H1 (cell line): ENCODE results near the gene CCNK. TPM values are rescaled to one million over a fixed set of nuclear protein-coding genes. Genes with fewer than 3 reads are reported as not detected.

Experiments
- CTCF ChIA-PET: fragments of 300-600 bp; sonication (Branson Sonifier 250); formaldehyde crosslinking; loops from one replicate; lab custom pipeline; 2021; ENCODE audit not compliant: partially characterized antibody; lab: Charles Lee
- POLR2A ChIA-PET: fragments of 300-600 bp; sonication (Branson Sonifier 250); formaldehyde crosslinking; loops from one replicate; lab custom pipeline; 2021; ENCODE audit warnings: inconsistent platforms; ENCODE audit not compliant: partially characterized antibody; lab: Charles Lee
- DNase-seq, 2 experiments: peaks; one replicate each; pipeline versions ENCODE4 v3.0.0 to v3.0.0-alpha.2; 2010 to 2022; ENCODE audit warnings: low spot score in 2 of 2, low read depth in 1 of 2, mixed read lengths in 1 of 2
- FAIRE-seq: peaks from 2 replicates; lab custom pipeline; 2011; peaks lifted over from hg19 to GRCh38; lab: Jason Lieb, UNC
- H2AFZ ChIP-seq: 2 replicates; pipeline ENCODE4 v1.8.1; 2012; ENCODE audit warnings: low read length, inconsistent platforms
- H2AK5ac ChIP-seq: 2 replicates; pipeline ENCODE4 v1.6.1; 2013; ENCODE audit warnings: low read depth, low read length
- H2BK120ac ChIP-seq: replicated peaks from 2 replicates; pipeline ENCODE3; 2013; ENCODE audit warnings: low read depth, low read length, inconsistent platforms
- H2BK12ac ChIP-seq: 2 replicates; pipeline ENCODE4 v1.6.1; 2013; ENCODE audit warnings: low read depth, low read length
- H2BK15ac ChIP-seq: 2 replicates; pipeline ENCODE4 v1.6.1; 2013; ENCODE audit warnings: low read length
- H2BK20ac ChIP-seq: 2 replicates; pipeline ENCODE4 v1.6.1; 2013; ENCODE audit warnings: low read length
- H2BK5ac ChIP-seq: 2 replicates; pipeline ENCODE4 v1.6.1; 2013; ENCODE audit warnings: low read depth, low read length
- H3K14ac ChIP-seq: 2 replicates; pipeline ENCODE4 v1.6.1; 2013; ENCODE audit warnings: inconsistent platforms; ENCODE audit not compliant: insufficient read length
- H3K18ac ChIP-seq: 2 replicates; pipeline ENCODE4 v1.6.1; 2013; ENCODE audit warnings: low read length; ENCODE audit errors: extremely low read depth
- H3K23ac ChIP-seq: 2 replicates; pipeline ENCODE4 v1.6.1; 2013; ENCODE audit warnings: inconsistent platforms; ENCODE audit not compliant: insufficient read length
- H3K23me2 ChIP-seq: 2 replicates; pipeline ENCODE4 v1.6.1; 2013; ENCODE audit warnings: low read depth, low read length
- H3K27ac ChIP-seq: 2 replicates; pipeline ENCODE4 v1.6.1; 2011; ENCODE audit warnings: low read depth, low read length, inconsistent platforms
- H3K27me3 ChIP-seq, 4 experiments: replicated peaks in 1 of 4; 1 replicate in 1 of 4; 2 replicates in 3 of 4; pipeline versions ENCODE4 v1.6.1 to v1.8.1; 2011 to 2013; ENCODE audit warnings: low read length in 3 of 4, mild to moderate bottlenecking in 3 of 4, inconsistent platforms in 2 of 4, mixed read lengths in 2 of 4, moderate library complexity in 1 of 4; ENCODE audit not compliant: control insufficient read depth in 3 of 4, insufficient read depth in 3 of 4; ENCODE audit errors: extremely low read depth in 1 of 4
- H3K36me3 ChIP-seq, 4 experiments: 2 replicates each; pipeline versions ENCODE4 v1.6.1 to v1.8.1; 2011 to 2013; ENCODE audit warnings: mild to moderate bottlenecking in 4 of 4, low read length in 3 of 4, moderate library complexity in 2 of 4, control low read depth in 1 of 4, inconsistent platforms in 1 of 4; ENCODE audit not compliant: insufficient read depth in 4 of 4, control insufficient read depth in 2 of 4
- H3K4ac ChIP-seq: replicated peaks from 2 replicates; pipeline ENCODE3; 2013; ENCODE audit warnings: low read length, low read depth, mixed read lengths, inconsistent platforms; ENCODE audit not compliant: insufficient read length
- H3K4me1 ChIP-seq, 4 experiments: replicated peaks in 1 of 4; 1 replicate in 1 of 4; 2 replicates in 3 of 4; pipeline versions ENCODE4 v1.6.1 to v1.8.1; 2011 to 2013; ENCODE audit warnings: low read length in 3 of 4, inconsistent platforms in 2 of 4, mixed read lengths in 1 of 4; ENCODE audit not compliant: insufficient read depth in 4 of 4, control insufficient read depth in 3 of 4
- H3K4me2 ChIP-seq, 2 experiments: 2 replicates each; pipeline versions ENCODE4 v1.6.1 to v1.8.1; 2011 to 2013; ENCODE audit warnings: low read depth in 2 of 2, low read length in 2 of 2, control low read depth in 1 of 2, inconsistent platforms in 1 of 2, mild to moderate bottlenecking in 1 of 2; ENCODE audit not compliant: insufficient read depth in 1 of 2
- H3K4me3 ChIP-seq, 4 experiments: fragments of 200-600, 300-600 bp in 1 of 4; sonication (generic), shearing (Covaris generic), sonication (Bioruptor Twin) in 1 of 4; 2 replicates each; pipeline versions ENCODE4 v1.5.1 to v1.8.1; 2011 to 2016; ENCODE audit warnings: low read length in 4 of 4, low read depth in 3 of 4, control low read depth in 2 of 4, inconsistent platforms in 2 of 4, mild to moderate bottlenecking in 2 of 4, mixed read lengths in 1 of 4, moderate library complexity in 1 of 4; ENCODE audit not compliant: insufficient read depth in 2 of 4; ENCODE audit errors: extremely low read depth in 1 of 4
- H3K56ac ChIP-seq: replicated peaks from 2 replicates; pipeline ENCODE3; 2013; ENCODE audit warnings: low read depth, mild to moderate bottlenecking, mixed read lengths, low read length, inconsistent platforms; ENCODE audit not compliant: insufficient read length
- H3K79me1 ChIP-seq: 2 replicates; pipeline ENCODE4 v1.6.1; 2013; ENCODE audit warnings: low read depth, low read length, control low read depth
- H3K79me2 ChIP-seq, 2 experiments: 2 replicates each; pipeline versions ENCODE4 v1.6.1 to v1.8.1; 2012 to 2013; ENCODE audit warnings: low read length in 2 of 2, mild to moderate bottlenecking in 2 of 2, inconsistent platforms in 1 of 2; ENCODE audit not compliant: insufficient read depth in 2 of 2, control insufficient read depth in 1 of 2
- H3K9ac ChIP-seq, 4 experiments: replicated peaks in 1 of 4; 1 replicate in 1 of 4; 2 replicates in 3 of 4; pipeline versions ENCODE4 v1.6.1 to v1.8.1; 2011 to 2013; ENCODE audit warnings: low read depth in 3 of 4, low read length in 3 of 4, control low read depth in 2 of 4, mild to moderate bottlenecking in 2 of 4, moderate library complexity in 2 of 4, inconsistent platforms in 1 of 4; ENCODE audit errors: extremely low read depth in 1 of 4
- H3K9me3 ChIP-seq, 2 experiments: 2 replicates each; pipeline versions ENCODE4 v1.6.1 to v1.8.1; 2012 to 2013; ENCODE audit warnings: mild to moderate bottlenecking in 2 of 2, moderate library complexity in 2 of 2, control low read depth in 1 of 2, inconsistent platforms in 1 of 2, low read depth in 1 of 2, low read length in 1 of 2, mixed read lengths in 1 of 2; ENCODE audit not compliant: insufficient read depth in 2 of 2
- H4K20me1 ChIP-seq, 2 experiments: replicated peaks in 1 of 2; 2 replicates each; pipeline versions ENCODE3 to v1.8.1; 2011 to 2013; ENCODE audit warnings: inconsistent platforms in 2 of 2, low read length in 2 of 2, mild to moderate bottlenecking in 1 of 2; ENCODE audit not compliant: insufficient read depth in 2 of 2, control insufficient read depth in 1 of 2
- H4K5ac ChIP-seq: 2 replicates; pipeline ENCODE4 v1.6.1; 2013; ENCODE audit warnings: low read length, low read depth, mixed read lengths, inconsistent platforms; ENCODE audit not compliant: insufficient read length
- H4K8ac ChIP-seq: 2 replicates; pipeline ENCODE4 v1.8.0; 2013; ENCODE audit warnings: mild to moderate bottlenecking, moderate library complexity, low read length, inconsistent platforms; ENCODE audit not compliant: insufficient read depth; ENCODE audit errors: extremely low read depth
- H4K91ac ChIP-seq: replicated peaks from 2 replicates; pipeline ENCODE3; 2013; ENCODE audit warnings: low read length, mixed read lengths, inconsistent platforms; ENCODE audit not compliant: insufficient read length
- CBX5 ChIP-seq: fragments of 300-800, 300-1000 bp; sonication (generic); IDR thresholded peaks from 2 replicates; pipeline ENCODE4 v1.7.1; 2016; ENCODE audit warnings: antibody characterized with exemption, low read length, low read depth
- EP300 ChIP-seq, 2 experiments: IDR thresholded peaks; 1 replicate in 1 of 2; 2 replicates in 1 of 2; pipeline ENCODE4 v1.6.1; 2011 to 2012; ENCODE audit warnings: low read depth in 2 of 2, low read length in 2 of 2, mild to moderate bottlenecking in 2 of 2, borderline replicate concordance in 1 of 2, inconsistent platforms in 1 of 2, moderate library complexity in 1 of 2
- NANOG ChIP-seq: IDR thresholded peaks from 2 replicates; pipeline ENCODE4 v1.6.1; 2011; ENCODE audit warnings: low read length, low read depth, mild to moderate bottlenecking, inconsistent platforms; ENCODE audit not compliant: insufficient read depth, poor library complexity, severe bottlenecking
- PHF8 ChIP-seq: fragments of 200-600 bp; sonication (generic); conservative IDR thresholded peaks from 2 replicates; pipeline ENCODE4 v1.7.1; 2012; ENCODE audit warnings: low read depth, mild to moderate bottlenecking, inconsistent platforms, low read length, moderate library complexity
- SP1 ChIP-seq: IDR thresholded peaks from 2 replicates; pipeline ENCODE4 v1.6.1; 2011; ENCODE audit warnings: low read depth, low read length
- SUZ12 ChIP-seq: fragments of 200-600 bp; sonication (generic); IDR thresholded peaks from 2 replicates; pipeline ENCODE4 v1.6.1; 2012; ENCODE audit warnings: mild to moderate bottlenecking, inconsistent platforms, low read length, moderate library complexity, mixed read lengths
- TBP ChIP-seq: IDR thresholded peaks from 2 replicates; pipeline ENCODE4 v1.6.1; 2011; ENCODE audit warnings: low read depth, low read length, improper control_type of control experiment
- TEAD4 ChIP-seq: IDR thresholded peaks from 2 replicates; pipeline ENCODE4 v1.6.1; 2012; ENCODE audit warnings: low read depth, low read length, inconsistent platforms, mixed read lengths
- WGBS, 2 experiments: shearing (Covaris generic) in 1 of 2; methylation state at CpG; one replicate each; pipeline versions ENCODE4 v1.1.6 to v1.1.7; 2013 to 2015; ENCODE audit warnings: low lambda C conversion rate in 2 of 2, mixed read lengths in 2 of 2, inconsistent platforms in 1 of 2, low coverage in 1 of 2, missing lambda C conversion rate in 1 of 2; ENCODE audit not compliant: insufficient replicate concordance in 2 of 2, insufficient coverage in 1 of 2, insufficient read length in 1 of 2; ENCODE audit errors: extremely low coverage in 1 of 2, missing lambda C conversion rate in 1 of 2; 5-methylcytosine and 5-hydroxymethylcytosine counted together
- polyA plus RNA-seq, 7 experiments: library from polyadenylated mRNA; depleted of rRNA in 3 of 7; stranded (reverse) in 5 of 7; unstranded in 2 of 7; fragments of >200 nt in 5 of 7; fragments of 200-250 nt in 2 of 7; gene quantifications; 1 replicate in 5 of 7; 2 replicates in 1 of 7; 4 replicates in 1 of 7; pipeline versions ENCODE4 v1.2.1 to v1.2.3, GENCODE V29; 2011 to 2013; ENCODE audit warnings: missing spikeins in 2 of 7, mixed read lengths in 2 of 7
- total RNA-seq: library from RNA; stranded (reverse); fragmentation: NEBNext Ultra II Directional; extraction: Animal tissue kit (Norgen Biotek cat#: 25700); gene quantifications from 2 replicates; pipeline ENCODE4 v1.2.1, GENCODE V29; 2021
- TF ChIP-seq, protein P1 (sequence below): IDR thresholded peaks from 2 replicates; pipeline ENCODE4 v1.6.1; 2012; ENCODE audit warnings: inconsistent platforms
- TF ChIP-seq, protein P2 (sequence below): IDR thresholded peaks from 2 replicates; pipeline ENCODE4 v1.6.1; 2012; ENCODE audit warnings: inconsistent platforms

Gene CCNK
- total and polyA plus RNA-seq, 2 of the 8 experiments (the other 6 are each of a cell fraction or from before 2014, with no cell fraction given), result 10.7 to 82.7 TPM

DNA sequence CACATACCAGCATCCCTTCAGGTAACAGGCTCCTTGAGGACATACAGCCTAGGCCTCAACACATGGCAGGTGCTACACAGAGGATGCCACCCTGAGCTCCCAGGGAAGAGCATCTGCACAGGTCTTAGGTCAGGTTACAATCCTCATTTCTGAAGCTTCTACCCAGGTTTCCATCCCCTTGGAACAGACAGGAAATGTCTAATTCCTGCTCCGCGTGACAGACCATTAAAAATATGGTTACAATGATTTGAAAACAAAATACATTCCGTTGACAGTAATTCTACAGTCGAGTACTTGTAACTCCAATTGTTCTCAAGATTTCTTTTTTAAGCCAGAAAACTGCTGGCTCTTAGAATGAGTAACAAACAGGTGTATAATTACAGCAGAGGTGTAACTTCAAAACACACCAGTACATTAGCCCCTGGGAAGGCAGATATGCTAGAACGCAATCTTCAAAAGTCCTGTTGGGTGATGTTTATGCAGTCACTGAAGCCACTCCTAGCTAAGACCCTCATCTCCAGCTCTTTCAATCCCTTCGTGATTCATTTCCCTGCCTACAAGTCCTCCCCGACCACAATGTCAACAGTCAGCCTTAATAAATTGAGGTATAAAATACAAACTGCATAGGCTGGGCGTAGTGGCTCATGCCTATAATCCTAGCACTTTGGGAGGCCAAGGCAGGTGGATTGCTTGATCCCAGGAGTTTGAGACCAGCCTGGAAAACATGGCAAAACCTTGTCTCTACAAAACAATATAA lies 12.2 kb upstream of the CCNK start:
- Histone ChIP-seq H3K4me3 (no peak overlapping the region), H2BK12ac (no peak overlapping the region), H4K5ac (no peak overlapping the region), H3K9me3 (no peaks in the 10 kb centered on the region), H3K36me3 (peaks cover 0 to 5% (median 0%) of the 10 kb centered on the region in 4 experiments; a peak in 1 of 8 replicates), H3K79me1 (peaks cover 7% of the 10 kb centered on the region; the same call in 1 of the 2 replicates), H4K8ac (no peak overlapping the region), H3K23ac (no peak overlapping the region), H3K4me2 (no peak overlapping the region), H2AFZ (no peak overlapping the region), H3K27me3 (no peaks in the 10 kb centered on the region), H3K18ac (no peak overlapping the region), H2BK120ac (no peak overlapping the region), H2BK20ac (no peak overlapping the region), H3K14ac (no peak overlapping the region), H4K91ac (no peak overlapping the region), H4K20me1 (peaks cover 0 to 17% of the 10 kb centered on the region in 2 experiments), H3K9ac (no peak overlapping the region), H3K27ac (no peak overlapping the region), H2BK15ac (no peak overlapping the region), H3K4me1 (peaks cover 0 to 2% (median 0%) of the 10 kb centered on the region in 4 experiments; a peak in 2 of 7 replicates), H3K4ac (no peak overlapping the region), H3K56ac (no peak overlapping the region), H3K23me2 (no peaks in the 10 kb centered on the region), H2BK5ac (no peak overlapping the region), H3K79me2 (peaks cover 8 to 89% of the 10 kb centered on the region in 2 experiments), H2AK5ac (no peak overlapping the region)
- WGBS, 2 experiments, result 92% methylated on average over 8 of the region's 8 CpGs; no CpG with 5 or more reads in 1 of the 2 experiments
- ChIA-PET POLR2A (interaction anchor here (0.7 to 1.4 kb wide), 3 partner anchors 11 to 222 kb away, joined by 3 read pairs; partner anchors contain the start of genes CCNK and SETD3), CTCF (interaction anchor here (0.8 to 1.0 kb wide), 2 partner anchors 19 to 219 kb away, joined by 3 read pairs; no protein-coding TSS in a partner anchor)
- no peak for DNase-seq
- FAIRE-seq, result no peak
- TF ChIP-seq EP300 (IDR thresholded peaks at IDR 0.05; ENCODE audit: borderline replicate concordance in 1 of 2, low read depth in 2 of 2, low read length in 2 of 2), result no peak
- TF ChIP-seq, protein P1, sequence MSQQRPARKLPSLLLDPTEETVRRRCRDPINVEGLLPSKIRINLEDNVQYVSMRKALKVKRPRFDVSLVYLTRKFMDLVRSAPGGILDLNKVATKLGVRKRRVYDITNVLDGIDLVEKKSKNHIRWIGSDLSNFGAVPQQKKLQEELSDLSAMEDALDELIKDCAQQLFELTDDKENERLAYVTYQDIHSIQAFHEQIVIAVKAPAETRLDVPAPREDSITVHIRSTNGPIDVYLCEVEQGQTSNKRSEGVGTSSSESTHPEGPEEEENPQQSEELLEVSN, result no peak
- TF ChIP-seq TBP, result no peak
- TF ChIP-seq, protein P2, sequence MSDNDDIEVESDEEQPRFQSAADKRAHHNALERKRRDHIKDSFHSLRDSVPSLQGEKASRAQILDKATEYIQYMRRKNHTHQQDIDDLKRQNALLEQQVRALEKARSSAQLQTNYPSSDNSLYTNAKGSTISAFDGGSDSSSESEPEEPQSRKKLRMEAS, result no peak
- TF ChIP-seq SP1, result no peak
- TF ChIP-seq TEAD4, result no peak
- no peak for TF ChIP-seq SUZ12
- no peak for TF ChIP-seq PHF8
- no peak for TF ChIP-seq NANOG
- no peak for TF ChIP-seq CBX5
